ENCODE data around the gene MAB21L2.

The MAB21L2 gene

DNA sequence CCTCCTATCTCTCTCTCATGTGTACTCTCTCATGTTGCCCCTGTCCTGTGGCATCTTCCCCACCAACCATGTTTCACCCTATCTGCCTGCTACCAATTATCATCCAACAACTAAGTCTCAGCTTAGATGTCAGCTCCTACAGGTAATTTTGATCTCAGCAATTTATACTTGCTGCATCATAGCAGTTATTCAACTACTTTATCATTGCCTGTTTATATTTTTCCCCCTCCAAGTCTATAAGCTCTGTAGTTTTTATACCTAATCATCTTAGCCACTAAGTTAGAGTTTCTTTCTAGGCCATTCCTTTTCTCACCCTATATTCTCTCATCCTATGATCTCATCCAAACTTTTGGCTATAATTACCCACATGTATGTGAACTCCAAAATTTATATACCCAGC, 50.7 kb downstream of the MAB21L2 start:
- TF ChIP-seq, protein P1, sequence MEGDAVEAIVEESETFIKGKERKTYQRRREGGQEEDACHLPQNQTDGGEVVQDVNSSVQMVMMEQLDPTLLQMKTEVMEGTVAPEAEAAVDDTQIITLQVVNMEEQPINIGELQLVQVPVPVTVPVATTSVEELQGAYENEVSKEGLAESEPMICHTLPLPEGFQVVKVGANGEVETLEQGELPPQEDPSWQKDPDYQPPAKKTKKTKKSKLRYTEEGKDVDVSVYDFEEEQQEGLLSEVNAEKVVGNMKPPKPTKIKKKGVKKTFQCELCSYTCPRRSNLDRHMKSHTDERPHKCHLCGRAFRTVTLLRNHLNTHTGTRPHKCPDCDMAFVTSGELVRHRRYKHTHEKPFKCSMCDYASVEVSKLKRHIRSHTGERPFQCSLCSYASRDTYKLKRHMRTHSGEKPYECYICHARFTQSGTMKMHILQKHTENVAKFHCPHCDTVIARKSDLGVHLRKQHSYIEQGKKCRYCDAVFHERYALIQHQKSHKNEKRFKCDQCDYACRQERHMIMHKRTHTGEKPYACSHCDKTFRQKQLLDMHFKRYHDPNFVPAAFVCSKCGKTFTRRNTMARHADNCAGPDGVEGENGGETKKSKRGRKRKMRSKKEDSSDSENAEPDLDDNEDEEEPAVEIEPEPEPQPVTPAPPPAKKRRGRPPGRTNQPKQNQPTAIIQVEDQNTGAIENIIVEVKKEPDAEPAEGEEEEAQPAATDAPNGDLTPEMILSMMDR (conservative IDR thresholded peaks at IDR 0.05; ENCODE audit: low read depth, low read length): no peak
- H3K9ac ChIP-seq: no peak overlapping the region
- no peaks in the 10 kb centered on the region for H3K36me3 ChIP-seq (ENCODE audit: insufficient read depth)
- no peaks in the 10 kb centered on the region for H3K27me3 ChIP-seq (ENCODE audit: insufficient read depth, low read depth)
- no peak overlapping the region for H3K4me3 ChIP-seq (IDR thresholded peaks at IDR 0.05; ENCODE audit: insufficient read depth, low read depth, low read length)
- no peak overlapping the region for H3K27ac ChIP-seq
- H2AFZ ChIP-seq (ENCODE audit: low read depth): no peak overlapping the region
- no peaks in the 10 kb centered on the region for H3K4me1 ChIP-seq (ENCODE audit: low read depth, poor library complexity, severe bottlenecking)
- no peaks in the 10 kb centered on the region for H3K79me2 ChIP-seq (ENCODE audit: insufficient read depth, low read depth)
- no peaks in the 10 kb centered on the region for H4K20me1 ChIP-seq (ENCODE audit: insufficient read depth)
- no peak overlapping the region for H3K4me2 ChIP-seq
